Prostate gland (tissue), 2 donors: ENCODE measurements around the gene NPY. TPM values are rescaled to one million over a fixed set of nuclear protein-coding genes. Genes with fewer than 3 reads are reported as not detected.

ENCODE experiments used
- DNase-seq: peaks from one replicate; pipeline ENCODE4 v3.0.0-alpha.2; 2019; ENCODE audit warnings: low spot score
- H3K27ac ChIP-seq, 2 donors: fragments of 200-600 bp; sonication (generic); 2 replicates each; pipeline ENCODE4 v1.5.1; 2017 to 2019
- H3K27me3 ChIP-seq: fragments of 200-600 bp; sonication (generic); replicated peaks from 2 replicates; pipeline ENCODE4 v1.5.1; 2019; ENCODE audit not compliant: insufficient read depth
- H3K36me3 ChIP-seq, 2 donors: fragments of 200-600 bp; sonication (generic); 1 replicate in 1 of 2; 2 replicates in 1 of 2; pipeline versions ENCODE4 v1.5.1 to v1.8.1; 2017 to 2019
- H3K4me1 ChIP-seq: fragments of 200-600 bp; sonication (generic); replicated peaks from 2 replicates; pipeline ENCODE4 v1.5.1; 2019
- H3K4me3 ChIP-seq, 2 donors: fragments of 200-600 bp; sonication (generic); 2 replicates each; pipeline ENCODE4 v1.5.1; 2017 to 2019
- H3K9me3 ChIP-seq: fragments of 200-600 bp; sonication (generic); 2 replicates; pipeline ENCODE4 v1.5.1; 2017
- CTCF ChIP-seq, 4 experiments: fragments of 200-600 bp in 2 of 4; fragments of 450-650 bp in 2 of 4; sonication (generic) in 2 of 4; IDR thresholded peaks; 1 replicate in 3 of 4; 2 replicates in 1 of 4; pipeline ENCODE4 v1.5.1; 2016 to 2019; ENCODE audit warnings: antibody characterized with exemption in 4 of 4, mild to moderate bottlenecking in 2 of 4, moderate library complexity in 2 of 4
- POLR2A ChIP-seq: fragments of 450-650 bp; IDR thresholded peaks from one replicate; pipeline ENCODE4 v1.6.1; 2016; ENCODE audit warnings: antibody characterized with exemption, mild to moderate bottlenecking
- POLR2AphosphoS5 ChIP-seq: sonication (generic); formaldehyde crosslinking; IDR thresholded peaks from one replicate; pipeline ENCODE4 v1.6.1; 2017; ENCODE audit warnings: antibody characterized with exemption
- WGBS: methylation state at CpG from one replicate; pipeline ENCODE4 v1.1.5; 2018; 5-methylcytosine and 5-hydroxymethylcytosine counted together
- intact Hi-C: fragments of 100-400 bp; cut with DNase I; formaldehyde crosslinking; loops from one replicate; pipeline ENCODE4 v1.14.2; 2022
- total RNA-seq, 2 donors: library from RNA; depleted of rRNA; stranded (reverse); fragments of >200 nt; gene quantifications; one replicate each; pipeline ENCODE4 v1.1.0, GENCODE V29; 2016

Gene NPY
- total RNA-seq, result 1,000 to 10,000 TPM in 1 of 2 donors, 10 to 100 TPM in 1; 55.6 to 2,513 TPM

- no peak for DNase-seq
- no peaks in the 10 kb centered on the region for H3K27me3 ChIP-seq
- no peaks in the 10 kb centered on the region for H3K36me3 ChIP-seq
- TF ChIP-seq POLR2AphosphoS5 (no peak), POLR2A (no peak), CTCF (IDR thresholded peaks at IDR 0.05) (no peak)
- H3K4me1 ChIP-seq, result no peaks in the 10 kb centered on the region
- H3K27ac ChIP-seq, result peak within 1 kb of the TSS; percentile 28 to 37
- peak within 1 kb of the TSS; percentile 28 to 45 for H3K4me3 ChIP-seq
- intact Hi-C loops, result loop anchor here (10.0 kb wide), 1 partner anchor 381 kb away; no protein-coding TSS in a partner anchor
- WGBS, result 1% methylated on average over 59 of the region's 73 CpGs
- H3K9me3 ChIP-seq, result no peaks in the 10 kb centered on the region
These were observed at the start of gene NPY for GRCh38 chr7:24283897-24284698. Gene NPY (plus strand): TSS chr7:24284190. CDS start chr7:24285241, 1,051 bp downstream.

- Histone ChIP-seq H3K4me3 (no peak overlapping the region), H3K27ac (no peak overlapping the region), H3K27me3 (no peaks in the 10 kb centered on the region), H3K9me3 (no peaks in the 10 kb centered on the region), H3K36me3 (no peaks in the 10 kb centered on the region), H3K4me1 (no peaks in the 10 kb centered on the region)
- TF ChIP-seq POLR2A (no peak), POLR2AphosphoS5 (no peak), CTCF (IDR thresholded peaks at IDR 0.05) (no peak)
- intact Hi-C loops, result no loop called here
- no peak for DNase-seq
These were observed 44.7 kb upstream of the NPY start for GRCh38 chr7:24239260-24239659.

DNA sequence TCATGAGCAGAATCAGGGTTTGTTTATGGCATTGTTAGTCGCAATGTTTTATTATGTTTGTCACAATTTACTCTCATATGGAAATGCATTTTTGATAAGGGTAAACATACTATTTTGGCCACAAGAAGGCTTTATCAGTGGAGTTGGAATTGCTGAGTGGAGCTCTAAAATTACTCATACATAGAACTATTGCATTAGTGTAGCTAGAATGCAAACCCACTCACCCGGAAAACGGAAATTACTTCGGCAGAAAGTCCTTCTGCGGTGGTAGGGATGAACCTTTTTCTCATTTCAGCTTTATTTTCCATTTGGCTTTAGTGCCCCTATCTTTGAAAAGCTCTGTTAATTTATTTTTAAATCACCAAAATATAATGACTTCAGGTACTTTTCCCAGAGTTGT lies 42.8 kb upstream of the NPY start:
- H3K36me3 ChIP-seq, result no peaks in the 10 kb centered on the region
- intact Hi-C loops, result no loop called here
- DNase-seq, result no peak
- TF ChIP-seq POLR2AphosphoS5 (no peak), CTCF (IDR thresholded peaks at IDR 0.05) (no peak), POLR2A (no peak)
- H3K4me3 ChIP-seq, result no peak overlapping the region
- H3K27me3 ChIP-seq, result no peaks in the 10 kb centered on the region
- H3K27ac ChIP-seq, result no peak overlapping the region
- WGBS, result 92% methylated on average over 5 of the region's 5 CpGs
- no peaks in the 10 kb centered on the region for H3K9me3 ChIP-seq
- H3K4me1 ChIP-seq, result no peaks in the 10 kb centered on the region

DNA sequence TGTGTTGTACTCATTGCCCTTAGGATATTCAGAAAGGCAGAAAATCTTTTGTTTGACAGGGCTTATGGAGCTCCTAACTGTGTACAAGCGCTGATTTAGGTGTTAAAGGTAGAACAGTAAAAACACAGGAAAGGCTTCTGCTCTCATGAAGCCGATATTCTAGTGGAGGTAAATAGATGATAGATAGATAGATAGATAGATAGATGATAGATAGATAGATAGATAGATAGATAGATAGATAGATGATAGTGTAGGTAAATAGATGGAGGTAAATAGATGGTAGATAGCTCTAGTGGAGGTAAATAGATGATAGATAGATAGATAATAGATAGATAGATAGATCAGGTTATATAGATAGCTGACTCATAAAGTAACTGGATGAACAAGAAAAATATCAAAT lies 39.4 kb upstream of the NPY start:
- 70% methylated on average over 2 of the region's 2 CpGs for WGBS
- no peak for DNase-seq
- Histone ChIP-seq H3K4me1 (no peaks in the 10 kb centered on the region), H3K36me3 (no peaks in the 10 kb centered on the region), H3K4me3 (no peak overlapping the region), H3K9me3 (no peaks in the 10 kb centered on the region), H3K27me3 (no peaks in the 10 kb centered on the region), H3K27ac (no peak overlapping the region)
- TF ChIP-seq POLR2A (no peak), CTCF (IDR thresholded peaks at IDR 0.05) (no peak), POLR2AphosphoS5 (no peak)
- intact Hi-C loops, result no loop called here

GRCh38 chr7:24245362-24245761 lies 38.6 kb upstream of the NPY start:
- no peaks in the 10 kb centered on the region for H3K9me3 ChIP-seq
- H3K27me3 ChIP-seq, result no peaks in the 10 kb centered on the region
- H3K27ac ChIP-seq, result no peak overlapping the region
- no peaks in the 10 kb centered on the region for H3K36me3 ChIP-seq
- no peak for TF ChIP-seq CTCF (IDR thresholded peaks at IDR 0.05)
- TF ChIP-seq POLR2AphosphoS5, result no peak
- no peak for TF ChIP-seq POLR2A
- no peak overlapping the region for H3K4me3 ChIP-seq
- H3K4me1 ChIP-seq, result no peaks in the 10 kb centered on the region
- DNase-seq, result no peak
- intact Hi-C loops, result no loop called here
